Caco-2 (cell line): ENCODE measurements around the gene GPR37L1. TPM values are rescaled to one million over a fixed set of nuclear protein-coding genes. Genes with fewer than 3 reads are reported as not detected.

Experiments used
- BruUV-seq: library from RNA; stranded (reverse); fragments of 400-500 nt; replicated peaks from 2 replicates; lab custom pipeline; 2021; lab: Mats Ljungman, UMichigan
- CTCF ChIA-PET: fragments of 300-600 bp; sonication (Branson Sonifier 250); formaldehyde crosslinking; loops from one replicate; lab custom pipeline; 2022; ENCODE audit warnings: antibody characterized with exemption; lab: Charles Lee
- POLR2A ChIA-PET: fragments of 300-600 bp; sonication (Branson Sonifier 250); formaldehyde crosslinking; loops from one replicate; lab custom pipeline; 2022; ENCODE audit warnings: antibody characterized with exemption; lab: Charles Lee
- DNase-seq, 2 experiments: peaks; one replicate each; pipeline versions ENCODE4 v3.0.0 to v3.0.0-alpha.2; 2020 to 2022
- H3K27me3 ChIP-seq: replicated peaks from 2 replicates; pipeline ENCODE4 v1.6.0; 2011; ENCODE audit warnings: low read length; ENCODE audit not compliant: control insufficient read depth, insufficient read depth
- H3K36me3 ChIP-seq: 2 replicates; pipeline ENCODE4 v1.5.1; 2011; ENCODE audit warnings: low read length; ENCODE audit not compliant: control insufficient read depth, insufficient read depth
- H3K4me1 ChIP-seq: fragments of 250-450 bp; sonication (Bioruptor Pico); 2 replicates; pipeline ENCODE4 v1.5.1; 2020; ENCODE audit warnings: mild to moderate bottlenecking
- H3K4me3 ChIP-seq: 2 replicates; pipeline ENCODE4 v1.5.1; 2011; ENCODE audit warnings: low read depth, mild to moderate bottlenecking, control low read depth, low read length
- H3K9me3 ChIP-seq: fragments of 250-450 bp; sonication (Bioruptor Pico); 2 replicates; pipeline ENCODE4 v1.5.1; 2020; ENCODE audit warnings: mild to moderate bottlenecking, moderate library complexity
- H3K27ac Mint-ChIP-seq: one replicate; pipeline ENCODE4 v1.8.0; 2022; ENCODE audit warnings: mixed read lengths; ENCODE audit not compliant: unreplicated experiment
- H3K27me3 Mint-ChIP-seq: one replicate; pipeline ENCODE4 v1.8.0; 2022; ENCODE audit warnings: mixed read lengths; ENCODE audit not compliant: insufficient read depth, unreplicated experiment
- H3K36me3 Mint-ChIP-seq: one replicate; pipeline ENCODE4 v1.8.0; 2022; ENCODE audit warnings: mild to moderate bottlenecking, mixed read lengths; ENCODE audit not compliant: insufficient read depth, unreplicated experiment
- H3K4me1 Mint-ChIP-seq: one replicate; pipeline ENCODE4 v1.8.0; 2022; ENCODE audit warnings: low read depth, mixed read lengths; ENCODE audit not compliant: unreplicated experiment
- H3K4me3 Mint-ChIP-seq: one replicate; pipeline ENCODE4 v1.8.0; 2022; ENCODE audit warnings: mild to moderate bottlenecking, moderate library complexity, mixed read lengths; ENCODE audit not compliant: unreplicated experiment
- H3K9me3 Mint-ChIP-seq: one replicate; pipeline ENCODE4 v1.8.0; 2022; ENCODE audit warnings: mixed read lengths; ENCODE audit not compliant: unreplicated experiment
- CTCF ChIP-seq, 2 experiments: fragments of 200-600 bp in 1 of 2; IDR thresholded peaks; 1 replicate in 1 of 2; 2 replicates in 1 of 2; pipeline versions ENCODE4 v1.5.1 to v1.8.0; 2011 to 2022; ENCODE audit warnings: antibody characterized with exemption in 1 of 2, control low read depth in 1 of 2, inconsistent platforms in 1 of 2, low read depth in 1 of 2, low read length in 1 of 2, mild to moderate bottlenecking in 1 of 2, moderate library complexity in 1 of 2; ENCODE audit not compliant: insufficient read depth in 1 of 2, severe bottlenecking in 1 of 2, unreplicated experiment in 1 of 2
- intact Hi-C: fragments of 100-400 bp; cut with micrococcal nuclease; formaldehyde crosslinking; loops from one replicate; pipeline ENCODE4 v1.10.0; 2022; ENCODE audit not compliant: unreplicated experiment
- total RNA-seq: library from RNA; stranded (reverse); gene quantifications from 2 replicates; pipeline ENCODE4 v1.2.3, GENCODE V29; 2022

Gene GPR37L1
- total RNA-seq, 1 experiment from 2014 or later: 0.07 TPM

GRCh38 chr1:202090994-202091393, 31.7 kb upstream of the GPR37L1 start:
- ChIA-PET CTCF (interaction anchor here (0.6 to 1.4 kb wide), 5 partner anchors 15 to 91 kb away, joined by 3 to 5 read pairs (median 3); no protein-coding TSS in a partner anchor), POLR2A (no interaction called here)
- Mint-ChIP-seq H3K36me3 (peaks cover 4% of the 10 kb centered on the region), H3K27ac (peak overlapping the region; percentile 14), H3K4me1 (peaks cover 35% of the 10 kb centered on the region), H3K9me3 (no peaks in the 10 kb centered on the region), H3K27me3 (no peaks in the 10 kb centered on the region), H3K4me3 (no peak overlapping the region)
- intact Hi-C loops: loop anchor here (1.0 kb wide), 1 partner anchor 82 kb away; no protein-coding TSS in a partner anchor
- peak in 1 of 2 experiments; percentile 52 for DNase-seq
- BruUV-seq: no TSS peak
- H3K4me3 ChIP-seq: no peak overlapping the region
- H3K27me3 ChIP-seq: no peaks in the 10 kb centered on the region
- peak; percentile 39 to 41 for TF ChIP-seq CTCF (IDR thresholded peaks at IDR 0.05; ENCODE audit: insufficient read depth in 1 of 2, low read depth in 1 of 2, low read length in 1 of 2, severe bottlenecking in 1 of 2, unreplicated experiment in 1 of 2)
- H3K9me3 ChIP-seq: no peaks in the 10 kb centered on the region
- no peaks in the 10 kb centered on the region for H3K36me3 ChIP-seq
- H3K4me1 ChIP-seq: peaks cover 30% of the 10 kb centered on the region

- no peak for TF ChIP-seq CTCF (IDR thresholded peaks at IDR 0.05; ENCODE audit: insufficient read depth in 1 of 2, low read depth in 1 of 2, low read length in 1 of 2, severe bottlenecking in 1 of 2, unreplicated experiment in 1 of 2)
- Mint-ChIP-seq H3K27me3 (no peaks in the 10 kb centered on the region), H3K27ac (no peak overlapping the region), H3K4me3 (no peak overlapping the region), H3K9me3 (no peaks in the 10 kb centered on the region), H3K4me1 (peaks cover 15% of the 10 kb centered on the region), H3K36me3 (peaks cover 4% of the 10 kb centered on the region)
- H3K9me3 ChIP-seq: no peaks in the 10 kb centered on the region
- ChIA-PET CTCF (no interaction called here), POLR2A (interaction anchor here (0.8 to 1.0 kb wide), 2 partner anchors 9 to 84 kb away, joined by 3 read pairs; partner anchors contain the start of gene ELF3)
- no peak for DNase-seq
- H3K4me3 ChIP-seq: no peak overlapping the region
- no peaks in the 10 kb centered on the region for H3K36me3 ChIP-seq
- intact Hi-C loops: no loop called here
- H3K4me1 ChIP-seq: peaks cover under 1% of the 10 kb centered on the region; the same call in 1 of the 2 replicates
- no TSS peak for BruUV-seq
- no peaks in the 10 kb centered on the region for H3K27me3 ChIP-seq
Measured at GRCh38 chr1:202093858-202094257, 28.9 kb upstream of the GPR37L1 start.

- no TSS peak for BruUV-seq
- Mint-ChIP-seq H3K4me3 (no peak overlapping the region), H3K9me3 (no peaks in the 10 kb centered on the region), H3K4me1 (peaks cover 23% of the 10 kb centered on the region), H3K27me3 (no peaks in the 10 kb centered on the region), H3K36me3 (no peaks in the 10 kb centered on the region), H3K27ac (no peak overlapping the region)
- TF ChIP-seq CTCF (IDR thresholded peaks at IDR 0.05; ENCODE audit: insufficient read depth in 1 of 2, low read depth in 1 of 2, low read length in 1 of 2, severe bottlenecking in 1 of 2, unreplicated experiment in 1 of 2): no peak
- ChIA-PET POLR2A (no interaction called here), CTCF (no interaction called here)
- Histone ChIP-seq H3K4me3 (no peak overlapping the region), H3K36me3 (no peaks in the 10 kb centered on the region), H3K9me3 (no peaks in the 10 kb centered on the region), H3K4me1 (peaks cover 22% of the 10 kb centered on the region), H3K27me3 (no peaks in the 10 kb centered on the region)
- intact Hi-C loops: no loop called here
- DNase-seq: no peak
Measured at GRCh38 chr1:202101184-202101583, 21.5 kb upstream of the GPR37L1 start.
